ENCODE results near the gene CACUL1. TPM values are rescaled to one million over a fixed set of nuclear protein-coding genes. Genes with fewer than 3 reads are reported as not detected.

Gene CACUL1
- total RNA-seq, 1 donor from 2014 or later = 52.4 TPM

DNA sequence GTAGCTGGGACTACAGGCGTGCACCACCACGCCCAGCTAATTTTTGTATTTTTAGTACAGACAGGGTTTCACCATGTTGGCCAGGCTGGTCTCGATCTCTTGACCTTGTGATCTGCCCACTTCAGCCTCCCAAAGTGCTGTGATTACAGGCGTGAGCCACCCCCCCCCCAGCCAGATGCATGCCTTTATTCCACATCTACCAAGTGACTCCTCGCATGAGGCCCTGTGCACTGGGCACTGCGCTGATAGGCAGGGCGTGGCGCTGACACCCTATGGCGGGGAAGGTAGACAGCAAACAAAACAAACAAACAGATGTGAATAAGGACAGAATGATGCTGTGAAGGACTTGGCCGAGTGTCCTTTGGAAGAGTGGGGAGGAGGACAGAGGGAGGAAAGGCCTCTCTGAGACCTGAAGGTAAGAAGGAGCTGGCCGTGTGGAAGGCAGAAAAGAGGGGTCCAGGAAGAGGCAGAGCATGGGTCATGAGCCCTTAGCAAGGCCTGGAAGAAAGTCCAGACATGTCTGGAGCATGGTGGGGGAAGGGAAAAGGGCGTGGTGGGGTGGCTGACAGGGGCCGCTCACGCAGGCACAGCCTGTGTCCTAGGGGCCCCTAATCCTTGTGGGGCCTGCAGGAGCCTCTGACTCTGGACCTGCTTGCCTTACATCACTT is 47.5 kb upstream of the CACUL1 start:
- Mint-ChIP-seq H3K4me3 (ENCODE audit: unreplicated experiment) (no peak overlapping the region), H3K9me3 (ENCODE audit: unreplicated experiment) (no peaks in the 10 kb centered on the region), H3K36me3 (ENCODE audit: low read depth, unreplicated experiment) (no peaks in the 10 kb centered on the region), H3K4me1 (ENCODE audit: low read depth, unreplicated experiment) (peaks cover 16% of the 10 kb centered on the region), H3K27ac (ENCODE audit: unreplicated experiment) (no peak overlapping the region), H3K27me3 (ENCODE audit: low read depth, unreplicated experiment) (peaks cover 2% of the 10 kb centered on the region)
- Histone ChIP-seq H3K9me3 (ENCODE audit: insufficient read depth, low read depth, low read length) (no peaks in the 10 kb centered on the region), H3K4me1 (ENCODE audit: insufficient read depth, low read length) (peaks cover 3% of the 10 kb centered on the region), H3K36me3 (ENCODE audit: insufficient read depth, low read length) (no peaks in the 10 kb centered on the region), H2AFZ (ENCODE audit: low read depth, low read length) (no peak overlapping the region), H3K9ac (ENCODE audit: low read length) (no peak overlapping the region), H3K4me3 (ENCODE audit: insufficient read depth, low read depth, low read length) (no peak overlapping the region), H3K79me2 (ENCODE audit: insufficient read depth, low read length) (no peaks in the 10 kb centered on the region), H3K4me2 (ENCODE audit: low read length) (no peak overlapping the region), H4K20me1 (ENCODE audit: insufficient read depth, low read length) (no peaks in the 10 kb centered on the region), H3K27me3 (ENCODE audit: insufficient read depth, low read length) (no peaks in the 10 kb centered on the region), H3K27ac (ENCODE audit: low read depth, low read length) (no peak overlapping the region)
- no peak for TF ChIP-seq EZH2 (IDR thresholded peaks at IDR 0.05; ENCODE audit: insufficient read depth, low read length)
- TF ChIP-seq, protein P1, sequence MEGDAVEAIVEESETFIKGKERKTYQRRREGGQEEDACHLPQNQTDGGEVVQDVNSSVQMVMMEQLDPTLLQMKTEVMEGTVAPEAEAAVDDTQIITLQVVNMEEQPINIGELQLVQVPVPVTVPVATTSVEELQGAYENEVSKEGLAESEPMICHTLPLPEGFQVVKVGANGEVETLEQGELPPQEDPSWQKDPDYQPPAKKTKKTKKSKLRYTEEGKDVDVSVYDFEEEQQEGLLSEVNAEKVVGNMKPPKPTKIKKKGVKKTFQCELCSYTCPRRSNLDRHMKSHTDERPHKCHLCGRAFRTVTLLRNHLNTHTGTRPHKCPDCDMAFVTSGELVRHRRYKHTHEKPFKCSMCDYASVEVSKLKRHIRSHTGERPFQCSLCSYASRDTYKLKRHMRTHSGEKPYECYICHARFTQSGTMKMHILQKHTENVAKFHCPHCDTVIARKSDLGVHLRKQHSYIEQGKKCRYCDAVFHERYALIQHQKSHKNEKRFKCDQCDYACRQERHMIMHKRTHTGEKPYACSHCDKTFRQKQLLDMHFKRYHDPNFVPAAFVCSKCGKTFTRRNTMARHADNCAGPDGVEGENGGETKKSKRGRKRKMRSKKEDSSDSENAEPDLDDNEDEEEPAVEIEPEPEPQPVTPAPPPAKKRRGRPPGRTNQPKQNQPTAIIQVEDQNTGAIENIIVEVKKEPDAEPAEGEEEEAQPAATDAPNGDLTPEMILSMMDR (IDR thresholded peaks at IDR 0.05; ENCODE audit: insufficient read depth, low read depth, low read length) = no peak
- FAIRE-seq (no peak), DNase-seq (ENCODE audit: low read depth) (no peak)

- Histone ChIP-seq H3K27me3 (ENCODE audit: insufficient read depth, low read length) (no peaks in the 10 kb centered on the region), H3K4me1 (ENCODE audit: insufficient read depth, low read length) (peaks cover 3% of the 10 kb centered on the region), H3K36me3 (ENCODE audit: insufficient read depth, low read length) (no peaks in the 10 kb centered on the region), H3K27ac (ENCODE audit: low read depth, low read length) (no peak overlapping the region), H3K9ac (ENCODE audit: low read length) (no peak overlapping the region), H3K9me3 (ENCODE audit: insufficient read depth, low read depth, low read length) (no peaks in the 10 kb centered on the region), H4K20me1 (ENCODE audit: insufficient read depth, low read length) (no peaks in the 10 kb centered on the region), H3K4me2 (ENCODE audit: low read length) (no peak overlapping the region), H3K79me2 (ENCODE audit: insufficient read depth, low read length) (no peaks in the 10 kb centered on the region), H3K4me3 (ENCODE audit: insufficient read depth, low read depth, low read length) (no peak overlapping the region), H2AFZ (ENCODE audit: low read depth, low read length) (no peak overlapping the region)
- Mint-ChIP-seq H3K27ac (ENCODE audit: unreplicated experiment) (no peak overlapping the region), H3K9me3 (ENCODE audit: unreplicated experiment) (peaks cover 4% of the 10 kb centered on the region), H3K36me3 (ENCODE audit: low read depth, unreplicated experiment) (no peaks in the 10 kb centered on the region), H3K4me3 (ENCODE audit: unreplicated experiment) (no peak overlapping the region), H3K4me1 (ENCODE audit: low read depth, unreplicated experiment) (peaks cover 16% of the 10 kb centered on the region), H3K27me3 (ENCODE audit: low read depth, unreplicated experiment) (peaks cover 2% of the 10 kb centered on the region)
- TF ChIP-seq EZH2 (IDR thresholded peaks at IDR 0.05; ENCODE audit: insufficient read depth, low read length) = no peak
- TF ChIP-seq, protein P1 (IDR thresholded peaks at IDR 0.05; ENCODE audit: insufficient read depth, low read depth, low read length) = no peak
- DNase-seq (ENCODE audit: low read depth) = no peak
- FAIRE-seq = no peak
Measured at GRCh38 chr10:118800920-118801319, 46.1 kb upstream of the CACUL1 start.

DNA sequence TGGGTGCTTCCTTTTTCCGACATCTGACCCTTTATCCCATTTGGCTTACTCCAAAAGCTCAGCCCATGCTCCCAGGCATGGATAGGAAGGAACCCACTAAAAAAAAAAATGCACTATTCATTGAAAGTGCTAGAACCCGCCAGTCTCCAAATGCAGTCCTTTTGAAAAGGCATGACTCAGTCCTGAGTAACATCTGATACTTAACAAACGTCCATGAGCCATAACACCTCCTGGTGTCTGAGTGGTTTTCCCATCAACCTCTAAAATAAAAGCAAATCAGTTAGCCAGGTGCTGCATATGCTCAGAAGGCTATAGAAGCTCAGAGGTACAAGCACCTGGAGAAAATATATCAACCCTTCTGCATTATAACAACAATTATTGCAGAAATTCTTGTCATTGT is 45.0 kb upstream of the CACUL1 start:
- H3K9ac ChIP-seq (ENCODE audit: low read length) = no peak overlapping the region
- no peaks in the 10 kb centered on the region for H3K36me3 ChIP-seq (ENCODE audit: insufficient read depth, low read length)
- FAIRE-seq (no peak), DNase-seq (ENCODE audit: low read depth) (peak; percentile 58)
- no peaks in the 10 kb centered on the region for H3K27me3 ChIP-seq (ENCODE audit: insufficient read depth, low read length)
- peak overlapping the region; percentile 25 for H3K4me2 ChIP-seq (ENCODE audit: low read length)
- no peak for TF ChIP-seq EZH2 (IDR thresholded peaks at IDR 0.05; ENCODE audit: insufficient read depth, low read length)
- TF ChIP-seq, protein P1 (IDR thresholded peaks at IDR 0.05; ENCODE audit: insufficient read depth, low read depth, low read length) = no peak
- peaks cover 3% of the 10 kb centered on the region for H3K4me1 ChIP-seq (ENCODE audit: insufficient read depth, low read length)
- peak overlapping the region; percentile 3 for H3K27ac Mint-ChIP-seq (ENCODE audit: unreplicated experiment)
- H3K27ac ChIP-seq (ENCODE audit: low read depth, low read length) = no peak overlapping the region
- H3K27me3 Mint-ChIP-seq (ENCODE audit: low read depth, unreplicated experiment) = no peaks in the 10 kb centered on the region
- H3K4me3 Mint-ChIP-seq (ENCODE audit: unreplicated experiment) = no peak overlapping the region
- no peaks in the 10 kb centered on the region for H3K36me3 Mint-ChIP-seq (ENCODE audit: low read depth, unreplicated experiment)
- H2AFZ ChIP-seq (ENCODE audit: low read depth, low read length) = no peak overlapping the region
- H3K4me3 ChIP-seq (ENCODE audit: insufficient read depth, low read depth, low read length) = no peak overlapping the region
- no peaks in the 10 kb centered on the region for H4K20me1 ChIP-seq (ENCODE audit: insufficient read depth, low read length)
- peaks cover 4% of the 10 kb centered on the region for H3K9me3 Mint-ChIP-seq (ENCODE audit: unreplicated experiment)
- H3K9me3 ChIP-seq (ENCODE audit: insufficient read depth, low read depth, low read length) = no peaks in the 10 kb centered on the region
- no peaks in the 10 kb centered on the region for H3K79me2 ChIP-seq (ENCODE audit: insufficient read depth, low read length)
- peaks cover 16% of the 10 kb centered on the region for H3K4me1 Mint-ChIP-seq (ENCODE audit: low read depth, unreplicated experiment)

Data from astrocyte (in vitro differentiated cells and primary cell).